Mucosa of descending colon (tissue), 3 donors: ENCODE data around the gene B9D1. TPM values are rescaled to one million over a fixed set of nuclear protein-coding genes. Genes with fewer than 3 reads are reported as not detected.

ENCODE experiments used
- ATAC-seq: fragments of 200-7000 bp; cut with Tn5 transposase; one replicate; pipeline ENCODE4 v1.9.1; 2020; ENCODE audit warnings: mild to moderate bottlenecking, moderate library complexity
- DNase-seq, 3 donors: peaks; one replicate each; pipeline ENCODE4 v3.0.0-alpha.2; 2020
- H3K36me3 ChIP-seq: fragments of 200-600 bp; one replicate; pipeline ENCODE4 v1.8.0; 2021; ENCODE audit warnings: low read depth, mild to moderate bottlenecking
- H3K4me1 ChIP-seq: fragments of 200-600 bp; one replicate; pipeline ENCODE4 v1.8.0; 2021; ENCODE audit warnings: low read depth, mild to moderate bottlenecking
- H3K4me3 ChIP-seq: fragments of 200-600 bp; one replicate; pipeline ENCODE4 v1.8.0; 2021; ENCODE audit warnings: mild to moderate bottlenecking
- H3K9me3 ChIP-seq: fragments of 200-600 bp; one replicate; pipeline ENCODE4 v1.8.0; 2021; ENCODE audit warnings: mild to moderate bottlenecking
- CTCF ChIP-seq: fragments of 200-600 bp; IDR thresholded peaks from one replicate; pipeline ENCODE4 v1.8.0; 2022; ENCODE audit warnings: antibody characterized with exemption, mild to moderate bottlenecking
- intact Hi-C, 2 donors: fragments of 100-400 bp; cut with DNase I in 1 of 2; cut with micrococcal nuclease in 1 of 2; formaldehyde crosslinking; loops; one replicate each; pipeline versions ENCODE4 v1.11.0 to v1.11.1; 2022; cut with DNase I, micrococcal nuclease
- total RNA-seq, 3 donors: library from RNA; stranded (reverse); fragmentation: NEBNext Ultra II Directional in 2 of 3; extraction: Animal tissue kit (Norgen Biotek cat#: 25700) in 2 of 3; gene quantifications; one replicate each; pipeline versions ENCODE4 v1.2.1 to v1.2.4, GENCODE V29; 2021 to 2023
- donor health status: DM: no; HTN: no; CAD: no; lungs with moderate emphysema.
- donor health status: DM: no; HTN: no; CAD: no.
- donor health status: DM: no; HTN: yes; CAD: no.

Gene B9D1
- total RNA-seq, 3 donors from 2014 or later = 5.1 to 11.8 (median 10.7) TPM

DNA sequence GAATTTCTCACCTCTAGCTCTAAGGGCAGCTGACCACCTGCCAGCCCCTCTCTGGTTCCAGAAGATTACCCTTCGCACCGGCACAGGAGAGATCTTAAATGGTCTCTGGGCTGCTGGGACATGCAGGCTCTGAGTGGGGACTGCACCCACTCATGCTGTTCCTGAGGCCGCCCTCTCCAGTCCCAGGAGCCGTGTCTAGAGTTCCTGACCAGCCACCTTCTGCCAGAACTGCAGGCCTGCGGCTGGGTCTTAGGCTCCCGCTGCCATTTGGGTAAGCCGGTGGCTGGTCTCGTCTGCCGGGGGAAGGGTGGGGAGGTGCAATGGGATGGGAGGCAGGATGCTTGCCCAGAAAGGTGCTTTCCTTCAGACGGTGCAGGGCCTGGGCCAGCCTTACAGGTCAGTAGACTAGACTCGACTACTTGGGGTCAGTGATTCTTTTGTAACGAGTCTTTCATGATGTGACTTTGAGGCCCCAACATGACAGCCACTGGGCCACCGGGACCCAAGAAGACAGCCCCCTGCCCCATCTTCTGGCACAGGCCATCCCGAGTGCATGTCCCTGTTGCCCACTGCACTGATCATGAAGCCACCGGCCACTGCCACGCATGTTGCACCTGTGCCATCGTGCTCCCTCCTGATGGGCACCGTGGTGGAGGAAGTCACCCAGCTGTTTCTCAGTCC is 26.4 kb downstream of the B9D1 start:
- Histone ChIP-seq H3K9me3 (no peaks in the 10 kb centered on the region), H3K4me3 (no peak overlapping the region), H3K4me1 (no peaks in the 10 kb centered on the region), H3K36me3 (no peaks in the 10 kb centered on the region)
- intact Hi-C loops = no loop called here
- no peak for TF ChIP-seq CTCF
- no peak for ATAC-seq
- DNase-seq = no peak

DNA sequence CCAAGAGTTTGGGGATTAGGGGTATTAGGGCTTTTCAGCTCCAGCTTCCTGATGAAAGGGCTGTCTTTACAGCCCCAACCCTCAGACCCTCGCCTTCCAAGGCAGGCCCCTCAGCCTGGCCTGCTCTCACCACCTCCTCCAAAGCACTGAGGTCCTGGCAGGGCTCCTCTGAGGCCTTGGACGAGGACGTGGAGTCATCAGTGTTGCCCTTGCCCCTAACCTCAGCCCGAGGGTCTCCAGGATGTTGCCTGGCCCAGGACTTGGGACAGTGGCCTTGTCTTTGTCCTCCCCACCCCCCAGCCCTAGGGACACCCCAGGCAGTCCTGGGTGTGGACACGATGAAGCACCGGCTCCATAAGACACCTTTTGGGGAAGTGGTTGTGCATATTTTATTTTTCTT is 28.2 kb downstream of the B9D1 start:
- no peaks in the 10 kb centered on the region for H3K4me1 ChIP-seq
- no peak overlapping the region for H3K4me3 ChIP-seq
- intact Hi-C loops = no loop called here
- no peaks in the 10 kb centered on the region for H3K36me3 ChIP-seq
- no peak for ATAC-seq
- DNase-seq = no peak
- H3K9me3 ChIP-seq = no peaks in the 10 kb centered on the region
- TF ChIP-seq CTCF = no peak

GRCh38 chr17:19333736-19334290 is 28.7 kb downstream of the B9D1 start:
- no peak for DNase-seq
- Histone ChIP-seq H3K4me3 (no peak overlapping the region), H3K36me3 (no peaks in the 10 kb centered on the region), H3K4me1 (no peaks in the 10 kb centered on the region), H3K9me3 (no peaks in the 10 kb centered on the region)
- ATAC-seq = no peak
- intact Hi-C loops = no loop called here
- no peak for TF ChIP-seq CTCF

DNA sequence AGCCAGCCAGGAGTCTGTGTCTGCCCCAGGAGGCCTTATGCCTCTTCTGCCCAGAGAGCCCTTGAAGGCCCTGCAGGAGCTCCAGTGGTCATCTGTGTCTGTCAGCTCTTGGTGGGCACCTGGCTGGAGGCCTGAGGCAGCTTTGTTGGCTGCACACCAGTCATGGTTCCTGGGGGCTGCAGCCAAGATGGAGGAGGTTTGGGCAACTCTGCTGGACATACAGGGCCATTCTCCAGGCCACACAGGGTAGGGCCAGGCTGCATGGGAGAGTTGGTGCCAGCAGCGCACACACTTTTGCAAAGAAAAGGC is 29.4 kb downstream of the B9D1 start:
- DNase-seq = no peak
- Histone ChIP-seq H3K4me3 (no peak overlapping the region), H3K9me3 (no peaks in the 10 kb centered on the region), H3K4me1 (no peaks in the 10 kb centered on the region), H3K36me3 (no peaks in the 10 kb centered on the region)
- no peak for TF ChIP-seq CTCF
- intact Hi-C loops = no loop called here
- no peak for ATAC-seq

DNA sequence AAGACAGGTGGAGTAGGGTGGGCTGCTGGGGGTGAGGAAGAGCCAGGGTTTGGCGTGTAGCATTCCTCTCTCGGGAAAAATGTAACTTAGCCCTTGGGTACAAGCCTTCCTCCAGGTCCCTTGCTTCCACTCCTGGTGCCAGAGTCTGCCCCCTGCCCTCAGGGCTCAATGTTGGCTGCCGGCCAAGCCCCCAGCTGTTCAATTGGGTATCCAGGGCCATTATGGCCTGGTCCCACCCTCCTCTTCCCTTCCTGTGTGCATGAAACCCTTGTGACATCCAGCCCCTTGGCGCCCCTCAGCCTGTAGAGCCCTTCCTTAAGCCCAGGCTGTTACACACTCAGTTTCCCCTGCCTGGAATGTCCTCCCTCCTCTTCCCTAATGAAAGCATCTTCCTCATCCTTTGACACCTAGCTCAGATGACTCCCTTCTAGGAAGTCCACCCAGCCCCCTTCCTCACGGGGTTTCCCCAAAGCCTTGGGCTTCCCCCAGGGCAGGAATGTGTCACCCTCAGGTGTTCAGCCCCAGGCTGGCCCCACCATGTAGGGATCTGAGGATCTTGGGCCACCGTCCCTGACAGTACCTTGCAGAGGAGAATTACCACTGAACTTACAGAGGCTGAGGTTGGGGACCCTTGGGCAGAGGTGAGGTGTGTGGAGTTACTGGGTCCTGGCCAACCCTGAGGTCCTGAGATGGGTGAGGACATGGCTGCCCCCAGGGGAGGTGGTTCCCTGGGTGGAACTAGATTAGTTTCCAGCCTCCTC is 30.0 kb downstream of the B9D1 start:
- Histone ChIP-seq H3K4me1 (no peaks in the 10 kb centered on the region), H3K4me3 (no peak overlapping the region), H3K36me3 (no peaks in the 10 kb centered on the region), H3K9me3 (no peaks in the 10 kb centered on the region)
- no peak for TF ChIP-seq CTCF
- DNase-seq (no peak), ATAC-seq (no peak)
- intact Hi-C loops = no loop called here
